Measurements from ENCODE around the gene GRID2.
"Not testable (repeated sequence)": the region's sequence is repeated elsewhere in the genome, so short reads cannot be mapped to it uniquely, and the experiment has no call there.

GRID2 gene

DNA sequence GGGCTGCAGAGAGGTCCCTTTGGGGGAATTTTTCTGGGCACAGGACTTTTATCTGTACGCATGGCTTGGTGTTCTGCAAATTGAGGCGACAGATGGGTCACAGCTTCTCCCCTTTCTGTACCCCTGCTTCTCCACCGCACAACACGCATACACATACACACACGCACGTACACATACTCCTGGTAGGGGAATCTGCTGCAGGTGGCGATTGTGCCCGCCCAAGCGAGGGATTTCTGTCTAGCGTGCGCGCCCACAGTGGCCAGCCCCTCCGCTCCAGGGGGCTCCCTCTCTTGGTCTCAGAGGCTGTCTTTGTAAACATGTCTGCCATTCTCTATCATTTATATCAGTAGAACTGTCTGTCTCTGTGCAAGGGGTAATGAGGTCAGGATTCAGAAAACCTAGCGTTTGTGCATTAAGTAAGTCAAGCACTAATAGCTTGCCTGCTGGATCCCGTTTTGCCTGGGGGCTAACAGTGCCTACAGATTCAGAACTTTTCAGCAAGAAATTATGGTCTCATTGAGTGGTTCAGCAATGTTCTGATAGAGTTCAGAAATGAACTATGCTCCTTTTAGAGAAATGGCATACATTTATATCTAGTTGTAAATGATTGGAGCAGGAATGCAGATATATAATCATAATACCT lies 2.2 kb downstream of the GRID2 start:
- DNase-seq: no peak

DNA sequence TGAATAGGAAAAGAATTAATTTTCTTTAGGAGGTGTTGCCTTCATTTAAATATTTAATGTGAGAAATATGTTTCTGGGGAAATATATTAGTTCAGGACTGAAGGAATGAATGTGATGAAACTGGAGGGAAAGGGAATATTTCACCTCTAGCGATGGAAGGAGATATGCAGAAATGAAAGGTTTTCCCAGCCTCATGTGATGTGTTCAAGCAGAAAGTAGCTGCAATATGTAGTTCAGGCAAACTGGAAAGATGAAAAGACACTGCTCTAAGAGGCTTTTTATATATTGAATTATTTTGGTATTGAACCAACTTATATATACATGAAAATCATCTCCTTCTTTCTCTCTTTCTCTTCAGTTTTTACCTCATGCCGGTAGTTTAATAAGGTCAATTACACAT lies 3.4 kb downstream of the GRID2 start:
- DNase-seq: no peak

DNA sequence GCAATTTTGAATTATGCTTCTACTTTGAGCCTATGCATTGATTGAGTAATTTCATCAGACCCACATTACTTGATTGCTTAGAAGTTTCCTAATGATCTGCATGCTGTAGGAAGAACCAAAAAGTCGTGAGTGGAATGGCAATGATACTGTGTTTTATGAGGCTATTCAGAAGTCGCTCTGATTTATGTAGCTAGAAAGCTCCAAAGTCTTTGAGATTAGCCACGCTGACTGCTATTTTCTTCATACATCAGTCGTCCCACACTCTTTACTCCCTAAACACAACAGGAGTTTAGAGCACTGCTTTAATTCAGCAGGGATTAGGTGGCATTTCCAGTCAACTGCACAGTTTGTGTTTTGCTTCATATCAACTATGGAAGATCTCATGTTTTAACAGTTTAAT lies 4.1 kb downstream of the GRID2 start:
- DNase-seq: no peak

DNA sequence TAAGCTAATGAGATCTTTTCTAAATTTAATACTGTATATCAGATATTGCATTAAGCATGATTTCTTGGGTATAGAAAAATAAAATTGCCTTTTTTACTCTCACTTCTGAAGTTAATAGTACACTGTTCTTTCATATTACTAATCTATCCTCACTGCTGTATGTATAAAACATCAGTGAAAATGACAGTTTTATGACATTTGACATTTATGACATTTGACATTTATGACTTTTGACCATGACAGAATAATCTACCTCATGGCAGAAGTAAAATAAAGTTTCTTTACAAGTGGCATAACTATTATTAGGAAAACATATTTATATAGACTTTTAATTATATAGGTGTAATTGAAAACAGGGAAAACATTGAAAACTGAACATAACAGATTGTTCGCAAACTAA lies 13.3 kb downstream of the GRID2 start:
- DNase-seq: no peak

DNA sequence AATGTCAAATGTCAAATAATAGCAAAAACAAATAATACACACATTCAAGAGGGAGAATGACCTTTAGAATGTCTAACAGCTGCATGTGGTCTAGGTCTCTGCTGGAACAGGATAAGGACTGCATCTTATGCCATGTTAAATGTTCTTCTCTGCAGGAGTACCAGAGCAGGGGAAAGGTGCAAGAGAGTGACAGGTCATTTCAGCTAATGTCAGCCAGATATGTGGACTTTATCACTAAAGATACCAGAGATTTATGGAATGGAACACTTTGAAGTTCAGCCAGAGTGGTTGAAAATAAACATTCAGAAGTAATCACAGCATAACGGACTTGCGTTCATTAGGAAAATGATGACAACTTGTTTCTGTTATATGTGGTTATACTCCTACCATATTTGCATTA lies 24.3 kb downstream of the GRID2 start:
- no peak for DNase-seq

DNA sequence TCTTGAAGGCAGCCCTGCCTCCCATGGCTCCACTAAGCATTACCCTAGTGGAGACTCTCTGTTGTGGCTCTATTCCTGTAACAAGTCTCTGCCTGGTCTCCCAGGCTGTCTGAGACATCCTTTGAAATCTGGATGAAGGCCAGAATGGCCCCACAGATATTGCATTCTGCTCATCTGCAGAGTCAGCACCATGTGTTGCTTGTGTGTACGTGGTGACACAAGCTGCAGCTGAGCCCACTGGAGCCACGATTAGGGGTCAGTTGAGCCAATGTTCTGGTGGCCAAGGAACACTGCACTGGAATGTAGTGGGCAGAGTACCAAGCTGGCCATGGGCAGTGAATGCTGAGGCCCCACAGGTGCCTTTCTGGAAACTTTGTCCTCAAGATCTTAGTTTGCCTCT lies 29.2 kb downstream of the GRID2 start:
- no peak for DNase-seq

DNA sequence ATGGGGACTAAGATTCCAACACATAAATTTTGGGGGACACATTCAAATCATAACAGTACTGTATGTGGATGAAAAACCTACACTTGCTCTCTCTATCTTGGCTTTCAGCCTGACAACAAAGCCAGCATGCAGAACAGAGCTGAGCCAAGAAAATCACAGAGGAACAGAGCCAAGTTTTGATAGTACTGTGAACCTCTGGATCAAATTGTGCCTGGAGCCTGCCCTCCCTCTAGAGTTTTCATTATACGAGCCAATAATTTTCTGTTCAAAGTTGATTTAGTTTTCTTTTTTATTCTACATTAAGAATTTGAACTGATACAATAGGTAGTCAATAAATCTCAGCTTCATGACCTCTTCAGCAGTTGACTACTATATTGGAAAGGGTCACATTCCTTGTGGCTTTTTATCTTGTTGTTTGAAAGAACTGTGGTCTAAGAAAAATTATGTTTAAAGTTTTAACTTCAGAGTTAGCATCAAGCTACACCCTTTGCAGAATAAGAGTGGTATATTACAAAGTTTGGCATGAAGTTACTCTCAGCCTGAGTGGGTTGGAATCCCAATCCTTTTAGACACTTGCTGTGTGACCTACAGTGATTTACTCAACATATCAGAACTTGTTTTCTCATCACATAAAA lies 31.1 kb downstream of the GRID2 start:
- DNase-seq: no peak

DNA sequence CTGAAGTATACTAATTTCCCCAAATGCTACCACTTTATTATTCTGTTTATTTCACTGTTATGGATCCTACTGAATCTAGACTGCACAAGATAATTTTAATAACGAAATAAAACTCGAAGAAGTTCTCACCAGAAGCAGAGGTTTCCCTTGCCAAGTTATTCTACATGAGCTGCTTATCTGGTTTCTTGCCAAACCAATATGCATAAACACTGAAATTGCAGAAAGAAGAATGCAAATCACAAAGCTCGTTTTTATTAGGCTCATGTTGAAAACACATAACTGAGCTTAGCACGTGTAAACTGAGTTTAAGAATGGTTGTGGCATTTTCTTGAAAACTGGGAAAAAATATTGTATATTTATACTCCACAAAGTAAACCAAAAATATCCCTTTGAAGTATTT lies 35.9 kb downstream of the GRID2 start:
- no peak for DNase-seq

DNA sequence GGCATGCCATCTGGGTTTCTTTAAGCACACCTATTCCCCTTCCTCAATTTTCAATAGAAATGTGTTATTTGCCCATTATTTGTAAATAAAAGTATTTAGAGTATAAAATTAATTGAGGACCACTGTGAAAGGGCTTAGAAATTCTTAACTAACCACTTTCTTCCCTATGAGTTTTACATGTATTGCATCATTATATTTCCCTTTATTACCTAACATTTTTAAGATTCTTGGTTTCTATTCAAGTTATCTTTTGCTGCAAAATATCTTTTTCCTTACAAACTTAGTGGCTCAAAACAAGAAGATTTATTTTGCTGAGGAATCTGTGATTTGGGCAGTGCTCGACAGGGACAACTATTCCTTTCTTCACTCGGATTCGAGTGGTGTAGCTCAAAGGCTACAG lies 40.5 kb downstream of the GRID2 start:
- DNase-seq: no peak

DNA sequence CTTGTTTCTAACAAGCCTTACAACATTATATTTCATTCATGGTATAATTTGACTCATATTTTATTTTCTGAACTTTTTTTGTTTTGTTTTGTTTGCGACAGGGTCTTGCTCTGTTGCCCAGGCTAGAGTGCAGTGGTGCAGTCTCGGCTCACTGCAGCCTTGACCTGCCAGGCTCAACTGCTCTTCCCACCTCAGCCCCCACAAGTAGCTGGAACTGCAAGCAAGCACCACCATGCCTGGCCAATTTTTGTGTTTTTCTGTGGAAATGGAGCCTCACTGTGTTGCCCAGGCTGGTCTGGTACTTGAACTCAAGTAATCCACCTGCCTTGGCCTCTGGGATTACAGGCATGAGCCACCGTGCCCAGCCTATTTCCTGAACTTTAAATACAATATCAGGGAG lies 42.5 kb downstream of the GRID2 start:
- DNase-seq: no peak

DNA sequence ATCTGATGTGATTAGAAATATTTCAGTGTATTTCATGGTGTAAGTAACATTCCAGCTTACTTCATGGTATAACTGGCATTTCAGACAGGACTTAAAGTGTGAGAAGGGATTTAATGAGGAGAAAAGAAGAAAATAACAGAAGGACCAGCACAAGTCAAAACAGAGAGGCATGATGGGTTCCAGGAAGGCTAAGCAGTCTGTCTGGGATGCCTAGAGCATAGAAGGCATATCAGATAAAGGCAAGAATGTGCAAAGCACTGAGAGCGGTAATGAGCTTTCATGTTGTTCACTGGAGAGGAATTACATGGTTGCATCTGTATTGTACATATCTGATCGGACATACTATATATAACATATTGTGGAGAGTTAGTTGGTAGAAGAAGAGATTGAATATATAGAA lies 54.2 kb downstream of the GRID2 start:
- DNase-seq: no peak

DNA sequence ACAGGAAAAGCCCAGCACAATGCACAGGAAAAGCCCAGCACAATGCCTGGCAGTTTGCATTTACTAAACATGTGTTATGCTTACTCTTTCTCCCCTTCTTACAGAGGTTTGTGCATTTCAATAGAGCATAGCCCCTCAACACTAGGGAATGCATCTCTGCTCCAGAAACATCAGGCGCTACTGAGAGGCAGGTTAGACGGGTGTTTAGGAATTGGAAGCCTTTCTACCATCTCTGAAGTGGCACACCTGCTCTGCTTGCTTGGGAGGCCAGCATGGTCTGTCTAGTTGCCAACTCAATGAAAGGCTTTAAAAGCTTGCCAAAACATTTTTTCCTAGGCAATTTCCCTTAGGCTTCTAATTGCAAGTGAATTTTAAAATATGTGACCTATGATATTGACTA lies 55.7 kb downstream of the GRID2 start:
- DNase-seq: no peak

DNA sequence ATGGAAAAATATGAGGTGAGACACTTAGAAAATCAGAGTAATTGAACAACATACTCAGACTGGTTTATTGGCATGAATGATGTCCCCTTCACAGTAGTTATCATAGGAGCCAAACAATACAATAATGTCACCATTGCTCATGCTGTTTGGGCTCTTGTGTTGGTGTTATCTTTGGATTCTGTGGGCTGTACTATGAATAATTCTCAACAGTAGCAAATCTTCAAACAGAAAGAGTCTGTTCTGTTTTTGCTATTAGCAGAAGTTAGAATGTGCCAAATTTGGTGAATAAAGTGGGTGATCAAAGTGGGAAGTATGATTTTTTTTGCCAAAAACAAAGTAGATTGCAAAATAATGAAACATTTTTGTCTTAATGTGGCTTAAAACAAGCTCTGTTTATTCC lies 58.3 kb downstream of the GRID2 start:
- no peak for DNase-seq

DNA sequence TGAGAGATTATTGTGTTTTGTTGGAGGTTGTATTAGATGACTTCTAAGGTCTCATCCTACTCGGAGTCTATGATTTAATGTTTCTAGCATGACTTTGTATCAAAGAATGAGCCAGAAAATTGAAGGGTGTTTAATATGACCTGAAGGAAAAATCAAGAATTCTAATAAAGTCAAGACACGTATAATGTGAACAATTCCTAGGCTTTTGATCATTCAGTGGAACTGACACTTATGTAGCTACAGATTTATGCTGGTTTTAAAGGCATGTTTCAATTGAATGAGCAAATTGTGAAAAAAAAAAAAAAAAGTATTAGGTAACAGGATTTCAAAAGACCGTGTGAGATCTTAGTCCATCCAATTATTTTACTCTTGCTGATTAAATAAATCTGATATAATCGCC lies 64.9 kb downstream of the GRID2 start:
- DNase-seq: no peak

DNA sequence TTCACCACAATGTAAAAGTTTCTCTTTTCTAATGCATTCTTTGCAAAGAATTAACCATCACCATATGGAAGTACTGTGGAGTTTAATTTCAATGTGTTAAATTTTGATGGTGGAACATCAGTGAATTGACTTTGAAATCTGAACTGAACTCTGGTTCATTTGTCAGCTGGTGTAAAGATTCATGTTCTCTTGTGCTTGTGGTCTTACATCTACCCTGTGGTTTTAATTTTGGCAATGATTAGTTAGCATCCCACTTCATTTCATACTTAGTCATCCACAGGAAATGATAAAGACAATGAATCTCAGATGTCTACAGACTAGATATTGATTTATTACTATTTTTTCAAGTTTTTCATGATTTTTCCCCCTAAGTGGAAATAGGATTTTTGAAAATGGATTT lies 77.8 kb downstream of the GRID2 start:
- no peak for DNase-seq

DNA sequence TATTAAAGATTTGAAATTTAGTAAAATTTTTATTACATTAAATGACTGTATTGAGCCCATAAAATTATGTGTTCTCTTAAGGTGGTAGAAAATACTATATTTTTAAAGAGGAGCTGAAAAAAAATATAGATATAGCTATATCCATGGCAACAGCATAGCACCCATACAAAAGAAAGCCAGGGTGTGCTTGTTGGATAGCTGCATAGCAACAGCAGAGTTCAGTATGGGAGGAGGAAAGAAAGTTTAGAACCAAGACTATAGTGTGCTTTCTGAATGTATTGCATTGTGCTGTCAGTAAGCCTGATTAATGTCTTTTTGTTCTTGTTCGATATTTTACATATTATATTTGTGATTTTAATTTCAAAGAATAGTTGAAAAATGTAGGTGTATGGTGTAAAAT lies 78.4 kb downstream of the GRID2 start:
- DNase-seq: no peak

DNA sequence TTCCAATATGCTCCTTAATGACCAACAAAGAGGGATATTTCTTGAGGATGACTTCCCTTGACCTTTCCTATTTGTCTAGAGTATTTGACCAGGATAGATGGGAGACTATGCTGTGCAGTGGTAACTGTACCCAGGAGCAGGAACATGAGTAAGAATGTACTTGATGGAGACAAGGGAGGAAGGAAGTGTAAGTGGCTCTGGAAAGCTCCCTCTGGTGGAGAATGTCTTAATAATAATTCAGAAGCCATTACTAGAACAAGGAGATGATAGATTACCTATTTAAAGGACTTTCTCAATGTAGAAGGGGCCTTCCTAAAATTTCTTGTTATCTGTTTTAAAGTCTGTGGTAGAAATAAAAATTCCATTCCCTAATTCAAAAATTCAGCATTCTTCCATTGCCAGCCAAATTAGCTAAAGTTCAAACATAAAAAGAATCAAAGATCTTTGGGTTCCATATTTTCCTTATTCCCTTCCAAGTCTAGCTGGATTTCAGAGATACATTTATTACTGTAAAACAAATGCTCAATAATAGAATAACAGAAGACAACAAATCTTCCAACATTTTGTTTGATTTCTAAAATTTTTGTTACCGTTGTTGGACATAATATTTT lies 83.8 kb downstream of the GRID2 start:
- no peak for DNase-seq

DNA sequence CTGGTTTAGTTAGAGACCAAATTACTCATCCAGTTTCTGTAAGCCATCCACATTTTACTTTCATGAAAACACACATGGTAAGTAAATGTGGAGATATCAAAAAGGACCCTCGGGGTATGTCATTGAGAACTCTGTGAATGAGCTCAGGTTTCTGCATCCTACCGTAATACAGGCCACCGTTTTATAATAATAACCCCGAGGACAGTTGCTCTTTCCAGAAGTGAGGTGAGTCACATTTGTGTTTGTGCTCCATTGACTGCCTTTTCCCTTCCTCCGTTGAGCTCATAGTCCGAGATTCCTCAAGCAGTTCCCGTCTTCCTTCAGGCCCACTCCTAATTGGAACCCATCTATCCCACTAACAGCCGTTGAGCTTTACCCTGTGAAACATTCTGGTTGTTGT lies 95.3 kb downstream of the GRID2 start:
- no peak for DNase-seq

DNA sequence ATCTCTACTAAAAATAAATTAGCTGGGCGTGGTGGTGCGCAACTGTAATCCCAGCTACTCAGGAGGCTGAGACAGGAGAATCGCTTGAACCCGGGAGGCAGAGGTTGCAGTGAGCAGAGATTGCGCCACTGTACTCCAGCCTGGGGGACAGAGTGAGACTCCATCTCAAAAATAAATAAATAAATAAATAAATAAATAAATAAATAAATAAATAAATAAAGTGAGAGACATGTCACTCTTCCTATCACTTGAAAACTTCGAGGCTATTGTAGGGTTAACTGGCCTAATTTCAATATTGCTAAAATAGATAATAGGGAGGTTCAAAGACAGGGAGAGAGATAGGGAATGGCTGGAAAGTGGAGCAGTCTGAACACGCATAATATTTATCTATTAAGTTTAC lies 99.8 kb downstream of the GRID2 start:
- DNase-seq: not testable (repeated sequence)

DNA sequence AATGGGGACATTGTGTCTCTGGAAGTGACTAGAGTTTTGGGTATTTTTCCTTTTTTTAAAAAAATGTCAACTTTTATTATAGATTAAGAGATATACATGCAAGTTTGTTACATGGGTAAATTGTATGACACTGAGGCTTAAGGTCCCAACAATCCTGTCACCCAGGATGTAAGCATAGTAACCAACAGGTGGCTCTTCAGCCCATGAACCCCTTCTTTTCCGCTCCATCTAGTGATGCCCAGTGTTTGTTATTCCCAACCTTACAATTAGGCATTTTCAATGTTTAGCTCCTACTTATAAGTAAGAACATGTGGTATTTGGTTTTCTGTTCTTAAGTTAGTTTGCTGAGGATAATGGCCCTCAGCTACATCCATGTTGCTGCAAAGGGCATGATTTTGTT lies 102.7 kb downstream of the GRID2 start:
- no peak for DNase-seq

DNA sequence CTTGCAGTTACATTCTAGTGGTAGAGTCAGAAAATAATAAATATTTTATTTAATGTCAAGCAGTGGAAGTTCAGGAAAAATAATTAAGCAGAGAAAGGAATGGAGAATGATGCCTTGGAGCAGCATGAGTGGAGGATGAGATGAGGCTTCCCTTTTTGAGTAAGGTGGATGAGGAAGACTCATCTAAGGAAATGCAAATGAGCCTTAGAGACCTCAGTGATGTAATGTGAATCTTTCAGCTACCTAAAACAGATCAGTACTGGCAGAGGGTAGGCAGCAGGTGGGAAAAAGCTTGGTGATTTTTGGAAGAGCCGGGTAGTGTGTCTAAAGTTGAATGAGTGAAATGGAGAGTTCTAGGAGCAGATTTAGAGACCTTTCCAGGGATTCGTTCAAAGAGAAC lies 118.2 kb downstream of the GRID2 start:
- DNase-seq: no peak

DNA sequence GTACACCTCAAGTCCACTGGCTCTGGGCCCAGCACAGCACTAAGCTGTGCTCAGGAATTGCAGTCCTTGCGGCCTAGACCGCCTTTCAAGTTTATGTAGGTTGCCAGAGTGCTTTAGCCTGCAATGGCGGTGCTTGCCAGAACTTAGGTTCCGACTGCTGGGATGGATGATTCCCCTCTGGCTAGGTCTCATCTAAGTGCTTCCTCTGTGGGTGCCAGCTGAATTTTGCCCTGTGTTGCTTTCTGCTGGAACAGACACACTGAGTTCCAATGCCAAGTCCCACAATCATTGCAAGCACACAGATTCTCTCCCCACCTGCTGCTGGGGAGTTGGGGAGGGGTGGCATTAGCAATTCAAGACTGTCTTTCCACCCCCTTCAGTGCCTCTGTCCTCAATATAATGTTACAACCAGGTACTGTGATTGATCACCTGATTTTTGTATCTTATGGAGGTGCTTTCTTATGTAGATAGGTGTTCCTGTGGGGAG lies 129.5 kb downstream of the GRID2 start:
- no peak for DNase-seq

DNA sequence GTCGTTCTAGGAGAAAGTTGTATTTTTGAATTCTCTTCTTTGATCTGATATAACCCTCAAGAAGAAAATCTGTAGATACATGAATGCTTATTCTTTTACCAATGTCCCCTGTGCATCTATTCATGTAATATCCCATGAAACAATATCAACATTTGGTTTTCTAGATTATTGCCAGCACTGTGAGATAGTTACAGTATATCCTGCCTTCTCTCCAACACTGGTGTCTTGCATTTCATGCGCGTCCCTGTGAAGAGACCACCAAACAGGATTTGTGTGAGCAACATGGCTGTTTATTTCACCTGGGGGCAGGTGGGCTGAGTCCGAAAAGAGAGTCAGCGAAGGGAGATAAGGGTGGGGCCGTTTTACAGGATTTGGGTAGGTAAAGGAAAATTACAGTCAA lies 135.0 kb downstream of the GRID2 start:
- not testable (repeated sequence) for DNase-seq

DNA sequence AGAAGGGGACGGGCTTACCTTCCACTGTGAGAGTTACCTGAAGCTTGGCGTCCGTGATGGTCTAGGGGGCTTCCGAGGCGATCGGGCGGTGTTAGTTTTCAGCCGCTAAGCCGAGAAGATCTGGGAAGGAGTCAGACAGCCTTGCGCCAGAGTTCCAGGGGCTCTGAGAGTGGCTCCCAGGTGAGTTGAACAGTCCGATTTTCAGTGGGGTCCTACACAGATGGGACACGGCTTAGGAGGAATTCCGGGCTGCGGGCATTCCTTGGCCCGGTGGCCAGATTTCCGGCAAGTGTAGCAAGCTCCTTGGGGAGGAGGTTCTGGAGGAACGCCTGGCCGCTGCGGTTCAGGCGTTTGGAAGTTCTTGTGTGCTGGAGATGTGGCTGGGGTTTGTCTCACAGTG lies 138.4 kb downstream of the GRID2 start:
- DNase-seq: not testable (repeated sequence)
